B cell (primary cell): ENCODE results near the gene GTPBP3.

Source experiments
- EZH2 ChIP-seq: IDR thresholded peaks from 2 replicates; pipeline ENCODE4 v1.6.1; 2012; ENCODE audit warnings: borderline replicate concordance, low read depth, mild to moderate bottlenecking, moderate library complexity, low read length; ENCODE audit not compliant: insufficient read depth, poor library complexity, severe bottlenecking
- TF ChIP-seq, protein P1 (sequence below): fragments of 200-600 bp; IDR thresholded peaks from one replicate; pipeline ENCODE4 v1.8.0; 2022; ENCODE audit warnings: antibody characterized with exemption, mild to moderate bottlenecking

DNA sequence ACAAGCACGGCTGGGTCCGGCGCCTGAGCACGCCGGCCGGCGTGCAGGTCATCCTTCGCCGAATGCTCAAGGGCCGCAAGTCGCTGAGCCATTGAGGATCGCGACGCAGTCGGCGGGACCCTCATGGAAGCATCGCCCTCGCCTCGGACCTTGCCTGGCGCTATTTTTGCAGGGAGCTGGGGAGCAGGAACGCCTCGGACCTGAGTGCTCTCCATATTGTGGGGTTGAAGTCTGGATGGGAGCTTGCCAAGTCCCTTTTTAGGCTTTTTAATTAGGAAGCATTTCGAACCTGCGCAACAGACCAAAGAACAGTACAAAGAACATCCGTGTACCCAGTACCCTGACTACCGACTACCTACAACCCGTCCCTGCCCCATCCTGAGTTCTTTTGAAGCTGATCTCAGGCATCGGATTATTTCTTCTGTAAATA, 31.1 kb upstream of the GTPBP3 start:
- TF ChIP-seq, protein P1, sequence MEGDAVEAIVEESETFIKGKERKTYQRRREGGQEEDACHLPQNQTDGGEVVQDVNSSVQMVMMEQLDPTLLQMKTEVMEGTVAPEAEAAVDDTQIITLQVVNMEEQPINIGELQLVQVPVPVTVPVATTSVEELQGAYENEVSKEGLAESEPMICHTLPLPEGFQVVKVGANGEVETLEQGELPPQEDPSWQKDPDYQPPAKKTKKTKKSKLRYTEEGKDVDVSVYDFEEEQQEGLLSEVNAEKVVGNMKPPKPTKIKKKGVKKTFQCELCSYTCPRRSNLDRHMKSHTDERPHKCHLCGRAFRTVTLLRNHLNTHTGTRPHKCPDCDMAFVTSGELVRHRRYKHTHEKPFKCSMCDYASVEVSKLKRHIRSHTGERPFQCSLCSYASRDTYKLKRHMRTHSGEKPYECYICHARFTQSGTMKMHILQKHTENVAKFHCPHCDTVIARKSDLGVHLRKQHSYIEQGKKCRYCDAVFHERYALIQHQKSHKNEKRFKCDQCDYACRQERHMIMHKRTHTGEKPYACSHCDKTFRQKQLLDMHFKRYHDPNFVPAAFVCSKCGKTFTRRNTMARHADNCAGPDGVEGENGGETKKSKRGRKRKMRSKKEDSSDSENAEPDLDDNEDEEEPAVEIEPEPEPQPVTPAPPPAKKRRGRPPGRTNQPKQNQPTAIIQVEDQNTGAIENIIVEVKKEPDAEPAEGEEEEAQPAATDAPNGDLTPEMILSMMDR: no peak
- no peak for TF ChIP-seq EZH2
